GM04504 (cell line): ENCODE data around the gene INHA.

Experiments
- DNase-seq: peaks from one replicate; pipeline ENCODE4 v3.0.0-alpha.2; 2012; ENCODE audit warnings: low read depth

The INHA gene

GRCh38 chr2:219611866-219612576, 39.9 kb downstream of the INHA start:
- DNase-seq: no peak

DNA sequence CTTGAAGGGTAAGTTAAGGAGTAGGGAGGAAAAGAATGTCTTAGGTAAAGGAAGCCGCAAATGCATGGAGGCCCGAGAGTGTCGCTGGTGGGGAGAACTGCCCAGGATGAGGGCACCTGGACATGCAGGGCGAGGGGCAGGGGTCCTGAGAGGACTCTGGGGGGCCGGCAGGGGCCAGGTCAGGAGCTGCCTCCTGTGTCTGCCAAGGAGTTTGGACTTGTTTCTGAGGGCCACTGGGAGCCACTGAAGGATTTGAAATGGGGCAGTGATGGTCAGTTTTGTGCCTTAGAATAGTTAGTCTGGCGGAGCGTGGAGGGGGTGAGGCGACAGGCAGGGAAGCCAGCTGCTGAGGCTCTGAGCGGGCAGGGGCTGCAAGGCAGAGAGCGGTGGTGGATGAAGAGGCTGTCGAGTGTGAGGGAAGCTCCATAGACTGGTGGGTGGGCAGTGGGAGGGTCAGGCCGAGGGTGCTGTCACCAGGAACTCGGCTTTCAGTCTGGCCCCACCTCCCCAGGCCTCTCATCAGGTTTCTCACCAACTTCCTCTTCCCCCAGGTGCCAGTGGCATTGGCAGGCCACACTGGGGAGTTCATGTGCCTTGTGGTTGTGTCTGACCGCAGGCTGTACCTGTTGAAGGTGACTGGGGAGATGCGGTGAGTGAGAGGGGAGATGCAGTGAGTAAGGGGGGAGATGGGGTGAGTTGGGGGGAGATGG, 40.6 kb downstream of the INHA start:
- DNase-seq: no peak

DNA sequence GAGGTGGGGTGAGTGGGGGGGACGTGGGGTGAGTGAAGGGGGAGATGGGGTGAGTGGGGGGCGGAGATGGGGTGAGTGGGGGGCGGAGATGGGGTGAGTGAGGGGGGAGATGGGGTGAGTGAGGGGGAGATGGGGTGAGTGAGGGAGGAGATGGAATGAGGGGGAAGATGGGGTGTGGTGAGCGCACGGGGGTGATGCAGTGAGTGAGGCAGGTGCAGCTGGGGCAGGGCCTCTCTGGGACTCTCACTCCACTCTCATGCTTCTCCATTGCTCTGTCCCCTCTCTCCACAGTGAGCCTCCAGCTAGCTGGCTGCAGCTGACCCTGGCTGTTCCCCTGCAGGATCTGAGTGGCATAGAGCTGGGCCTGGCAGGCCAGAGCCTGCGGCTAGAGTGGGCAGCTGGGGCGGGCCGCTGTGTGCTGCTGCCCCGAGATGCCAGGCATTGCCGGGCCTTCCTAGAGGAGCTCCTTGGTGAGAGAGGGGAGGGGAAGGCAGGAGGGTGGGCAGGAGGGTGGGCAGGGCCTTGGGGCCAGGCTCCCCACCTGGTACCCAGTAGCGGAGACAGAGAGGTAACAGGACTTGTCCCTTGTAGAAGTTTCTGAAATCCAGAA, 41.5 kb downstream of the INHA start:
- no peak for DNase-seq

- no peak for DNase-seq
These were observed 42.2 kb downstream of the INHA start for GRCh38 chr2:219614076-219614860.

DNA sequence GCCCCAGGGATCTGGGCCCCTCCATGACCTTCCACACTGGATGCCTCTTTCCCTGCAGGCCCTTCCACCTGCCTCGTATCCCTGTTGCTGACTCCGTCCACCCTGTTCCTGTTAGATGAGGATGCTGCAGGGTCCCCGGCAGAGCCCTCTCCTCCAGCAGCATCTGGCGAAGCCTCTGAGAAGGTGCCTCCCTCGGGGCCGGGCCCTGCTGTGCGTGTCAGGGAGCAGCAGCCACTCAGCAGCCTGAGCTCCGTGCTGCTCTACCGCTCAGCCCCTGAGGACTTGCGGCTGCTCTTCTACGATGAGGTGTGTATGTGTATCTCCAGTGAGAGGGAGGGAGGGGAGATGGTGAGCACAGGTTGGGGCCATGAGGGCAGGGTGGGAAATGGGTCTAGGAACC, 42.9 kb downstream of the INHA start:
- DNase-seq: no peak

DNA sequence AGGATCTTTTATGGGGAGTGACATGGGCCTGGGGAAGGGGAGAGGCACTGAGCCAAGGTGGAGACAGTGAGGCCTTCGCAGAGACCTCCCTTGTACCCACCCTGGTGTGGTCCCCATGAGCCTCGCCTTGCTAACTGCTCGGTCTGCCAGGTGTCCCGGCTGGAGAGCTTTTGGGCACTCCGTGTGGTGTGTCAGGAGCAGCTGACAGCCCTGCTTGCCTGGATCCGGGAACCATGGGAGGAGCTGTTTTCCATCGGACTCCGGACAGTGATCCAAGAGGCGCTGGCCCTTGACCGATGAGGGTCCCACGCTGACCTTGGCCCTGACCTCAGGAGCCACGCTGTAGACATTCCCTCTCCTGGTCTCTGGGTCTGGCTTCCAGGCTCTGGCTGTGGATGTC, 43.8 kb downstream of the INHA start:
- no peak for DNase-seq

- no peak for DNase-seq
These were observed 44.4 kb downstream of the INHA start for GRCh38 chr2:219616550-219616949.

- DNase-seq: no peak
These were observed 46.6 kb downstream of the INHA start for GRCh38 chr2:219618733-219619122.

DNA sequence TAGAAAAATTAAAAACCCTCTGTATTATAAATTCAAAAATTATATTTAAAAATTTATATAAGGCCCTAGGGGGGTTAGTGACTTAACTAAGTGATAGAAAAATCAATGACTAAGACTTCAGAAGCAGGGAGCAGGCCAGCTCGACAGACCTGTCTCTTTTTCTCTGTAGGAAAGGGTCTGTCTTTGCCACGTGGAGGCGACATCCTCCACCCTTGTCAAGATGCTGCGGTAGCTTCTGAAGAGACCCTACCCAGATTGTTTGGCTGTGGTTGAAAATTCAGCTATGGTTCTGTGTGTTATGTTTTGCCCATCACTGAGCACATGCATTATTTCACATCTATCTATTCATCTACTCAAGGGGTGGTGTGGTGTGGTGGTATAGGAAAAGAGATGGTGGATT, 47.1 kb downstream of the INHA start:
- DNase-seq: no peak

GRCh38 chr2:219620546-219620945, 48.4 kb downstream of the INHA start:
- DNase-seq: no peak

DNA sequence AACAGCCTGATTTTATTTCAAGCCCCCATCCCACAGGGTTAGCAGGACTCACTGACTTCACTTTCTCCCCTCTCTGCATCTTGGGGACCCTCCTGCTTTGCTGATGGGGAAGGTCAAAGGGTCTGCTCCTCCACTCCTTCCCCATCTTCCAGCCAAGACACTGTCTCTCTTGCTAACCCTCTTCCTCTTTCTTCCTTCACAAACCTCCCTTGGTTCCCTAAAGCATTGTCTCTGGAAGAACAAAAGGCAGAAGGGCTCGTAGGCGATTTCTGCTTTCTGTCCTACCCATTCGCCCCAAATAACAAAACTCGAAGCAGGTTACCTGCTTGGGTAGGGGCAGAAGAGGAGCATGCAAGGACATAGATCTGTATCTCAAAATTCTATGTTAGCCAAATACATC, 49.8 kb downstream of the INHA start:
- DNase-seq: no peak

DNA sequence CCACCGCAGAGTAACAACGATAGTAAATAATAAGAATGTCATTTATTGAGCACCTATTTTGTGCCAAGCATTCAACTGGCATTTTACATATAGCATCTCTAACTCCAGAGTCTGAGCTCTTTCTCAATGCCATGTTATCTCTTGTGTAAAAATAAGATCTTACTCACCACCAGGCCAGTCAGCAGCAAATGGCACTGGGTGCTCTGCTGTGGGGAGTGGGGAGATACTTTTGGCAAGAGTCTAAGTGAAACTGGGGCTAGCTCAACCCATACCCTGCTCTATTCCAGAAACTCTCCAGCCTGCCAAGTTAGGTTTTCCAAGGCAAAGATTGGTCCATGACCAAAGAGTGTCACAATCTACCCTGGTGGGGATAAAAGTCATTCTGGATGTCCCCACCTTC, 50.4 kb downstream of the INHA start:
- DNase-seq: no peak

GRCh38 chr2:219624565-219624964, 52.5 kb downstream of the INHA start:
- DNase-seq: no peak

DNA sequence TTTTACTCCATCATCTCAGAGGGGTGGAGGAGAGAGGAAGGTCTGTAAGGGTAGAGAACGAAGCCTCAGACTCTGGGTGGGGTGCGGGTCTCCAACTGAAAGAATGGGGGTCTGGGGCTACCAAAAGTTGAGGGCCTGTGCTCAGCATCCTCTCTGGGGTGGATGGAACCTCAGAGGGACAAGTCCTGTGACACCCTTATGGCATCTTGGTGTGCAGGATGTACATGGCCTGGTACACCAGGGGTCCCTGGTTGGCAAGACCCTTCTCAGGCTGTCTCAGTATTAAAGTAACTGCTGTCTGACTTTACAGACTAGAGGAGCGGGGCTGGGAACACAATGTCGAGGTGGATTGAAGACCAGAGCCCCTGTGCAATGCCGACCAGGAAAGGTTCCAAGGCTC, 53.1 kb downstream of the INHA start:
- DNase-seq: no peak
